COLO829 (cell line): Measurements from ENCODE around the gene KDELR3.

Source experiments
- DNase-seq: peaks from one replicate; pipeline ENCODE4 v3.0.0; 2012; ENCODE audit warnings: low spot score

Gene KDELR3

GRCh38 chr22:38523029-38523428 lies 55.1 kb downstream of the KDELR3 start:
- DNase-seq: no peak

GRCh38 chr22:38523479-38523878 lies 55.6 kb downstream of the KDELR3 start:
- no peak for DNase-seq

GRCh38 chr22:38524429-38524828 lies 56.5 kb downstream of the KDELR3 start:
- DNase-seq: no peak

GRCh38 chr22:38531251-38531938 lies 63.5 kb downstream of the KDELR3 start:
- no peak for DNase-seq
